Panc1 (cell line): ENCODE data around the gene SRGAP3. TPM values are rescaled to one million over a fixed set of nuclear protein-coding genes. Genes with fewer than 3 reads are reported as not detected.

Source experiments
- ATAC-seq: fragments of 200-7000 bp; cut with Tn5 transposase; 2 replicates; pipeline ENCODE4 v1.9.1; 2020; ENCODE audit warnings: mild to moderate bottlenecking, moderate library complexity
- BruUV-seq: library from RNA; stranded (reverse); fragments of 400-500 nt; replicated peaks from 2 replicates; lab custom pipeline; 2021; lab: Mats Ljungman, UMichigan
- CTCF ChIA-PET: fragments of 300-600 bp; sonication (Branson Sonifier 250); formaldehyde crosslinking; loops from one replicate; lab custom pipeline; 2022; ENCODE audit warnings: antibody characterized with exemption; lab: Charles Lee
- POLR2A ChIA-PET: fragments of 300-600 bp; sonication (Branson Sonifier 250); formaldehyde crosslinking; loops from one replicate; lab custom pipeline; 2022; ENCODE audit warnings: antibody characterized with exemption; lab: Charles Lee
- DNase-seq: peaks from one replicate; pipeline ENCODE4 v3.0.0-alpha.2; 2010; ENCODE audit warnings: low read depth, low spot score
- H3K27ac ChIP-seq: 2 replicates; pipeline ENCODE4 v1.5.1; 2011; ENCODE audit warnings: mild to moderate bottlenecking, low read length, inconsistent platforms
- H3K27me3 ChIP-seq: fragments of 200-500 bp; sonication (Bioruptor generic); 2 replicates; pipeline ENCODE4 v1.6.0; 2014; ENCODE audit warnings: low read length, inconsistent platforms; ENCODE audit not compliant: control insufficient read depth, insufficient read depth
- H3K36me3 ChIP-seq: fragments of 200-500 bp; sonication (Bioruptor generic); 2 replicates; pipeline ENCODE4 v1.5.1; 2014; ENCODE audit warnings: inconsistent platforms, mild to moderate bottlenecking, low read length, moderate library complexity; ENCODE audit not compliant: control insufficient read depth, insufficient read depth
- H3K4me1 ChIP-seq: 2 replicates; pipeline ENCODE4 v1.5.1; 2011; ENCODE audit warnings: inconsistent platforms, mild to moderate bottlenecking, low read length, moderate library complexity; ENCODE audit not compliant: control insufficient read depth, insufficient read depth
- H3K4me3 ChIP-seq, 2 experiments: 2 replicates each; pipeline ENCODE4 v1.5.1; 2011 to 2012; ENCODE audit warnings: low read depth in 2 of 2, low read length in 2 of 2, mild to moderate bottlenecking in 2 of 2, inconsistent platforms in 1 of 2, moderate library complexity in 1 of 2
- H3K9me3 ChIP-seq: fragments of 200-500 bp; sonication (Bioruptor generic); 2 replicates; pipeline ENCODE4 v1.5.1; 2014; ENCODE audit warnings: low read depth, mild to moderate bottlenecking, inconsistent platforms, low read length, moderate library complexity; ENCODE audit not compliant: control insufficient read depth, insufficient read depth
- CTCF ChIP-seq: fragments of 450-650 bp; IDR thresholded peaks from 2 replicates; pipeline ENCODE4 v1.5.1; 2017; ENCODE audit warnings: mild to moderate bottlenecking
- POLR2AphosphoS5 ChIP-seq: IDR thresholded peaks from 2 replicates; pipeline ENCODE4 v1.6.1; 2012; ENCODE audit warnings: mild to moderate bottlenecking, low read depth, low read length, moderate library complexity
- REST ChIP-seq, 2 experiments: IDR thresholded peaks; 2 replicates each; pipeline ENCODE4 v1.6.1; 2011 to 2012; ENCODE audit warnings: low read depth in 2 of 2, control low read depth in 1 of 2, low read length in 1 of 2, mild to moderate bottlenecking in 1 of 2, moderate library complexity in 1 of 2; ENCODE audit not compliant: insufficient read depth in 1 of 2
- SIN3A ChIP-seq: IDR thresholded peaks from 2 replicates; pipeline ENCODE4 v1.6.1; 2012; ENCODE audit warnings: low read depth, mild to moderate bottlenecking, low read length, moderate library complexity, borderline replicate concordance; ENCODE audit not compliant: insufficient read depth
- TCF7L2 ChIP-seq: IDR thresholded peaks from 2 replicates; pipeline ENCODE4 v1.6.1; 2011; ENCODE audit warnings: mild to moderate bottlenecking, low read depth, low read length, inconsistent platforms
- in situ Hi-C: cut with HindIII; loops from 2 replicates; pipeline ENCODE4 v1.10.0; 2016; ENCODE audit warnings: low sequenced_read_pairs, low pct_unique_long_range_greater_than_20kb
- intact Hi-C: fragments of 100-400 bp; cut with micrococcal nuclease; formaldehyde crosslinking; loops from one replicate; pipeline ENCODE4 v1.10.0; 2022; ENCODE audit not compliant: unreplicated experiment
- total RNA-seq: library from RNA; stranded (reverse); gene quantifications from one replicate; pipeline ENCODE4 v1.2.1, GENCODE V29; 2021; ENCODE audit not compliant: unreplicated experiment

SRGAP3 gene
- total RNA-seq, 1 experiment from 2014 or later = 0.82 TPM

- no peak overlapping the region for H3K27ac ChIP-seq
- intact Hi-C loops (no loop called here), in situ Hi-C loops (no loop called here)
- no peaks in the 10 kb centered on the region for H3K9me3 ChIP-seq
- H3K27me3 ChIP-seq = no peaks in the 10 kb centered on the region
- ATAC-seq = no peak
- BruUV-seq = no TSS peak
- no peak for TF ChIP-seq CTCF
- TF ChIP-seq REST (IDR thresholded peaks at IDR 0.05; ENCODE audit: insufficient read depth in 1 of 2, low read depth in 2 of 2, low read length in 1 of 2) = no peak
- TF ChIP-seq TCF7L2 = no peak
- no peak for TF ChIP-seq POLR2AphosphoS5
- no peak for TF ChIP-seq SIN3A
- H3K36me3 ChIP-seq = no peaks in the 10 kb centered on the region
- H3K4me3 ChIP-seq = no peak overlapping the region
- H3K4me1 ChIP-seq = no peaks in the 10 kb centered on the region
- POLR2A ChIA-PET = no interaction called here
- DNase-seq = no peak
- CTCF ChIA-PET = no interaction called here
These were observed 148.2 kb downstream of the SRGAP3 start for GRCh38 chr3:9101286-9101685.

- in situ Hi-C loops (no loop called here), intact Hi-C loops (no loop called here)
- H3K4me3 ChIP-seq = no peak overlapping the region
- DNase-seq (no peak), ATAC-seq (no peak)
- POLR2A ChIA-PET = no interaction called here
- no peaks in the 10 kb centered on the region for H3K4me1 ChIP-seq
- TF ChIP-seq POLR2AphosphoS5 (no peak), CTCF (no peak), TCF7L2 (no peak), REST (IDR thresholded peaks at IDR 0.05; ENCODE audit: insufficient read depth in 1 of 2, low read depth in 2 of 2, low read length in 1 of 2) (no peak), SIN3A (no peak)
- H3K36me3 ChIP-seq = no peaks in the 10 kb centered on the region
- H3K9me3 ChIP-seq = no peaks in the 10 kb centered on the region
- BruUV-seq = no TSS peak
- H3K27ac ChIP-seq = no peak overlapping the region
- no peaks in the 10 kb centered on the region; the same call in 1 of the 2 replicates for H3K27me3 ChIP-seq
- CTCF ChIA-PET = no interaction called here
These were observed 148.9 kb downstream of the SRGAP3 start for GRCh38 chr3:9100513-9100894.
